GM23248 (cell line): ENCODE data around the gene SYVN1.

Experiments
- EZH2 ChIP-seq: fragments of 200-600 bp; sonication (generic); IDR thresholded peaks from 2 replicates; pipeline ENCODE4 v1.6.1; 2018; ENCODE audit warnings: antibody characterized with exemption, mild to moderate bottlenecking; ENCODE audit not compliant: insufficient read depth, poor library complexity, severe bottlenecking
- EZH2phosphoT487 ChIP-seq: fragments of 200-600 bp; sonication (generic); IDR thresholded peaks from 2 replicates; pipeline ENCODE4 v1.6.1; 2018; ENCODE audit warnings: antibody characterized with exemption, moderate library complexity, mild to moderate bottlenecking, low read depth; ENCODE audit not compliant: insufficient read depth

GRCh38 chr11:65134952-65135632 lies 773 bp upstream of the SYVN1 start:
- TF ChIP-seq EZH2, result no peak
- TF ChIP-seq EZH2phosphoT487, result no peak
